Activated naive CD8-positive, alpha-beta T cell treated with anti-CD3 and anti-CD28 coated beads, Interleukin-2, amount 50 U/mL, for 16 hours (primary cell): ENCODE measurements around the gene ETV1.

ENCODE experiments used
- DNase-seq: peaks from one replicate; pipeline ENCODE4 v3.0.0-alpha.2; 2020; ENCODE audit warnings: low read depth, low spot score

Gene ETV1

GRCh38 chr7:13989126-13989948 lies at the start of gene ETV1:
TSS of gene ETV1 (minus strand) at chr7:13989666. CDS start at chr7:13989052, 614 bp downstream.
- DNase-seq = no peak

- no peak for DNase-seq
Observed at GRCh38 chr7:14024406-14024805, 34.9 kb upstream of the ETV1 start.

- DNase-seq = no peak
Observed at GRCh38 chr7:14023838-14024237, 34.4 kb upstream of the ETV1 start.

- no peak for DNase-seq
Observed at GRCh38 chr7:14023342-14023741, 33.9 kb upstream of the ETV1 start.

GRCh38 chr7:14021069-14021468 lies 31.6 kb upstream of the ETV1 start:
- no peak for DNase-seq

GRCh38 chr7:14020339-14020900 lies 31.0 kb upstream of the ETV1 start:
- no peak for DNase-seq

GRCh38 chr7:14018751-14019150 lies 29.3 kb upstream of the ETV1 start:
- DNase-seq = no peak

GRCh38 chr7:14016950-14017349 lies 27.5 kb upstream of the ETV1 start:
- DNase-seq = no peak

- DNase-seq = no peak
Observed at GRCh38 chr7:14013898-14014297, 24.4 kb upstream of the ETV1 start.

GRCh38 chr7:14009453-14010418 lies 20.3 kb upstream of the ETV1 start:
- DNase-seq = no peak

- no peak for DNase-seq
Observed at GRCh38 chr7:14001139-14001538, 11.7 kb upstream of the ETV1 start.

GRCh38 chr7:14000247-14000646 lies 10.8 kb upstream of the ETV1 start:
- DNase-seq = no peak

GRCh38 chr7:13998866-13999265 lies 9.4 kb upstream of the ETV1 start:
- no peak for DNase-seq

GRCh38 chr7:13992596-13992964 lies 3.1 kb upstream of the ETV1 start:
- DNase-seq = no peak

GRCh38 chr7:13991791-13992595 lies 2.5 kb upstream of the ETV1 start:
- DNase-seq = no peak

- no peak for DNase-seq
Observed at GRCh38 chr7:13990984-13991790, 1.7 kb upstream of the ETV1 start.

- no peak for DNase-seq
Observed at GRCh38 chr7:13990319-13990983, 985 bp upstream of the ETV1 start.

GRCh38 chr7:13989949-13990305 lies 461 bp upstream of the ETV1 start:
- no peak for DNase-seq

- DNase-seq = no peak
Observed at GRCh38 chr7:13988731-13989125, 738 bp downstream of the ETV1 start.

- no peak for DNase-seq
Observed at GRCh38 chr7:13988065-13988464, 1.4 kb downstream of the ETV1 start.
